Inflammatory macrophage (primary cell): ENCODE results near the gene SET.

ENCODE experiments used
- DNase-seq, 2 donors: peaks; one replicate each; pipeline ENCODE4 v3.0.0-alpha.2; 2020 to 2022

The SET gene

DNA sequence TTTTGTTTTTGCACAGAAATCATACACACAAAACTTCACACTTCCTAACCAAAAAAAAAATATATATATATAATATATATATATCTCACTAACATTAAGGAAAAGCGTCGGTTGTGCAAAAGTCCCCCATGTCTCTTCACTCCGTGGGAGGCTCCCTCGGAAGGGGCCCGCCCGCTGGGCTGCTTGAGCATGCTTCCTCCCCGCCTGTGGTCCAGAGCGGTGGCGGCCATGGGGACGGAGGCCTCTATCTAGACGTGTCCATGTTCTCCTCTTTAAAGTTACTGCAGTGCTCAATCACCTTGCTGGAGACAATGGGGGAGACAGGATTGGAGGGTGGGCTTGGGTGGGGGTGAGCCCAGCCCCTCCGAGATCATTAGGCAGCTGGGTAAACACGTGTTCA, 42.1 kb downstream of the SET start:
- DNase-seq = no peak

- DNase-seq = no peak
Observed at GRCh38 chr9:128731691-128732090, 42.7 kb downstream of the SET start.

DNA sequence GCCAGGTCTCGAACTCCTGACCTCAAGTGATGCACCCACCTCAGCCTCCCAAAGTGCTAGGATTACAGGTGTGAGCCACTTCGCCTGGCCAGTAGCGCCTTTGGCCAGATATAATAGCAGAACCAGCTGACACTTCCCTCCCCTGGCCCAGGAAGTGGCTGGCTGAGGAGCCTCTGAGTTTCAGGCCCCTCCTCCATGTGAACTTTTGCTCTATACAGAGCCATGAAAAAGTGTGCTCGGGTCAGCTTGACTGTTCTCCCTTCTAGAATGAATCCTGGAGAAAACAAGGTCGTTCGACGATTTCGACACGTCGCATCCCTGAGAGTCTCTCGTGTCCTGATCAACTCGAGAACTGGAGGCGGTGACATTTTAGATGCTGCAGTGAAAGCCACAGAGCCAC, 43.6 kb downstream of the SET start:
- no peak for DNase-seq

DNA sequence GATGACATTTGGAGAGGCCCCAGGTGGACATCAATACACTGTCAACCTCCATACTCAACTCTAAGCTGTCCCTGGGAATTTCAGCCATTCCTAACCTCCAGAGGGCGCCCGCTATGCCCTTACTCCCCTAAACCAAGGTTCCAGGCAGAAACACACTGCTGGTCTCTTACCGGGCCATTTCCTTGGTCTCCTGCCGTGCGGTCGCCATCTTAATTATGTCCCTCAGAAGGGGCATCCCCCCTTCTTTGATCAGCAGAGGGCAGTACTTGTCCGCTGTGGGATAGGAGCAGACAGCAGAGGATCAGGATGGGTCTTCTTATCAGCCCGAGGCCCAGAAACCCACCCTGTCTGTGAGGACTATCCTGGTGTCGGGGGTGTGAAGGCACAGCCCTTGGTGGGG, 44.2 kb downstream of the SET start:
- peak; percentile 59 to 65 for DNase-seq

- DNase-seq = no peak
Observed at GRCh38 chr9:128735373-128735772, 46.4 kb downstream of the SET start.

GRCh38 chr9:128742401-128742800, 53.4 kb downstream of the SET start:
- no peak for DNase-seq

DNA sequence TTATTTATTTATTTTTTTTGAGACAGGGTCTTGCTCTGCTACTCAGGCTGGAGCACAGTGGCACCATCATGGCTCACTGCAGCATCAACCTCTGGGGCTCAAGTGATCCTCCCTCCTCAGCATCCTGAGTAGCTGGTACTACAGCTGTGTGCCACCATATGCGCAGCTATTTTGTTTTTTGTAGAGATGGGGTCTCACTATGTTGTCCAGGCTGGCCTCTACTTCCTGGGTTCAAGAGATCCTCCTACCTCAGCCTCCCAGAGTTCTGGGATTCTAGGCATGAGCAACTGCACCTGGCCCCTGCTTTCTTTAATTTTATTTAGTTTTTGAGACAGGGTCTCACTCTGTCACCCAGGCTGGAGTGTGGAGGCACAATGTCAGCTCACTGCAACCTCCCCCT, 54.4 kb downstream of the SET start:
- no peak for DNase-seq
